Loucy (cell line): Measurements from ENCODE around the gene POLR2J.

Experiments used
- H2AFZ ChIP-seq: fragments of 200-600 bp; sonication (generic); 2 replicates; pipeline ENCODE4 v1.6.0; 2016; ENCODE audit warnings: antibody characterized with exemption, mild to moderate bottlenecking, low read length, moderate library complexity
- H3F3A ChIP-seq: fragments of 200-600 bp; 2 replicates; pipeline ENCODE4 v1.6.0; 2016; ENCODE audit warnings: antibody characterized with exemption, low read depth, mild to moderate bottlenecking
- H3K27me3 ChIP-seq: fragments of 200-600 bp; sonication (generic); 2 replicates; pipeline ENCODE4 v1.6.1; 2014; ENCODE audit warnings: low read length, mild to moderate bottlenecking; ENCODE audit not compliant: insufficient read depth, poor library complexity, severe bottlenecking
- H3K36me3 ChIP-seq: fragments of 200-600 bp; sonication (generic); 2 replicates; pipeline ENCODE4 v1.6.1; 2016; ENCODE audit warnings: low read length; ENCODE audit not compliant: insufficient read depth
- H3K4me1 ChIP-seq: fragments of 200-600 bp; sonication (generic); 2 replicates; pipeline ENCODE4 v1.5.1; 2014; ENCODE audit warnings: low read length, mild to moderate bottlenecking; ENCODE audit not compliant: insufficient read depth, poor library complexity, severe bottlenecking
- H3K4me2 ChIP-seq: fragments of 200-600 bp; sonication (generic); 2 replicates; pipeline ENCODE4 v1.6.0; 2014; ENCODE audit warnings: antibody characterized with exemption, low read length, low read depth, mild to moderate bottlenecking; ENCODE audit not compliant: poor library complexity, severe bottlenecking
- H3K4me3 ChIP-seq: fragments of 200-600 bp; sonication (generic); 2 replicates; pipeline ENCODE4 v1.5.1; 2014; ENCODE audit warnings: low read length, mild to moderate bottlenecking, mixed read lengths; ENCODE audit not compliant: poor library complexity, severe bottlenecking
- H3K79me2 ChIP-seq: fragments of 200-600 bp; sonication (generic); 2 replicates; pipeline ENCODE4 v1.6.1; 2014; ENCODE audit warnings: low read length; ENCODE audit not compliant: insufficient read depth
- H3K9ac ChIP-seq: fragments of 200-600 bp; sonication (generic); 2 replicates; pipeline ENCODE4 v1.6.0; 2014; ENCODE audit warnings: mild to moderate bottlenecking, low read depth, low read length, moderate library complexity; ENCODE audit not compliant: poor library complexity, severe bottlenecking
- H3K9me2 ChIP-seq: fragments of 200-600 bp; sonication (generic); replicated peaks from 2 replicates; pipeline ENCODE4 v1.6.1; 2016; ENCODE audit warnings: low read depth, low read length, mixed read lengths
- H3K9me3 ChIP-seq: fragments of 200-600 bp; sonication (generic); 2 replicates; pipeline ENCODE4 v1.6.1; 2014; ENCODE audit warnings: mild to moderate bottlenecking, antibody characterized with exemption, low read length, low read depth; ENCODE audit not compliant: insufficient read depth
- H4K20me1 ChIP-seq: fragments of 200-600 bp; sonication (generic); 2 replicates; pipeline ENCODE4 v1.6.0; 2014; ENCODE audit warnings: antibody characterized with exemption, low read length, mild to moderate bottlenecking; ENCODE audit not compliant: insufficient read depth, poor library complexity, severe bottlenecking
- CTCF ChIP-seq: fragments of 200-600 bp; sonication (generic); conservative IDR thresholded peaks from 2 replicates; pipeline ENCODE4 v1.5.1; 2014; ENCODE audit warnings: mild to moderate bottlenecking, antibody characterized with exemption, low read length
- EZH2phosphoT487 ChIP-seq: fragments of 200-600 bp; IDR thresholded peaks from 2 replicates; pipeline ENCODE4 v1.6.1; 2018; ENCODE audit warnings: antibody characterized with exemption, mild to moderate bottlenecking, moderate library complexity, borderline replicate concordance

Gene POLR2J

GRCh38 chr7:102427019-102427405, 51.7 kb downstream of the POLR2J start:
- Histone ChIP-seq H3K36me3 (peaks cover 8% of the 10 kb centered on the region; the same call in 1 of the 2 replicates), H2AFZ (no peak overlapping the region), H3F3A (peaks cover 12% of the 10 kb centered on the region; the same call in 1 of the 2 replicates), H3K27me3 (no peaks in the 10 kb centered on the region), H3K4me2 (peak overlapping the region; percentile 90), H3K9me2 (no peaks in the 10 kb centered on the region), H4K20me1 (no peaks in the 10 kb centered on the region), H3K4me3 (peak overlapping the region; percentile 71), H3K9me3 (no peaks in the 10 kb centered on the region), H3K79me2 (peaks cover 4% of the 10 kb centered on the region; the same call in 1 of the 2 replicates), H3K4me1 (peaks cover 48% of the 10 kb centered on the region), H3K9ac (peak overlapping the region; percentile 69)
- TF ChIP-seq EZH2phosphoT487 (no peak), CTCF (no peak)

GRCh38 chr7:102426268-102427018, 52.3 kb downstream of the POLR2J start:
- peak overlapping the region; percentile 90 for H3K4me2 ChIP-seq
- no peaks in the 10 kb centered on the region for H3K27me3 ChIP-seq
- peak overlapping the region; percentile 69 for H3K9ac ChIP-seq
- peaks cover 8% of the 10 kb centered on the region; the same call in 1 of the 2 replicates for H3K36me3 ChIP-seq
- H3K4me3 ChIP-seq = peak overlapping the region; percentile 71
- peaks cover 12% of the 10 kb centered on the region; the same call in 1 of the 2 replicates for H3F3A ChIP-seq
- H3K79me2 ChIP-seq = peaks cover 4% of the 10 kb centered on the region; the same call in 1 of the 2 replicates
- no peak for TF ChIP-seq CTCF
- no peak for TF ChIP-seq EZH2phosphoT487
- no peaks in the 10 kb centered on the region for H3K9me2 ChIP-seq
- no peaks in the 10 kb centered on the region for H3K9me3 ChIP-seq
- H4K20me1 ChIP-seq = no peaks in the 10 kb centered on the region
- H3K4me1 ChIP-seq = peaks cover 42% of the 10 kb centered on the region
- no peak overlapping the region for H2AFZ ChIP-seq

GRCh38 chr7:102425639-102426267, 53.0 kb downstream of the POLR2J start:
- Histone ChIP-seq H3K36me3 (peaks cover 15% of the 10 kb centered on the region; the same call in 1 of the 2 replicates), H2AFZ (no peak overlapping the region), H3K4me2 (peak overlapping the region; percentile 90), H3K4me3 (peak overlapping the region; percentile 71), H3K79me2 (peaks cover 4% of the 10 kb centered on the region; the same call in 1 of the 2 replicates), H3K9me3 (no peaks in the 10 kb centered on the region), H4K20me1 (no peaks in the 10 kb centered on the region), H3K9me2 (no peaks in the 10 kb centered on the region), H3K27me3 (no peaks in the 10 kb centered on the region), H3K4me1 (peaks cover 35% of the 10 kb centered on the region), H3F3A (peaks cover 12% of the 10 kb centered on the region; the same call in 1 of the 2 replicates), H3K9ac (peak overlapping the region; percentile 69)
- TF ChIP-seq EZH2phosphoT487 (no peak), CTCF (no peak)
